Iris pigment epithelial cell (primary cell): Measurements from ENCODE around the gene SCYL3.
"Not testable (repeated sequence)": the region's sequence is repeated elsewhere in the genome, so short reads cannot be mapped to it uniquely, and the experiment has no call there.

Source experiments
- DNase-seq: peaks from one replicate; pipeline ENCODE4 v3.0.0-alpha.2; 2011; ENCODE audit warnings: low read depth

SCYL3 gene

GRCh38 chr1:169814265-169814664, 79.4 kb downstream of the SCYL3 start:
- DNase-seq = no peak

GRCh38 chr1:169812131-169812530, 81.6 kb downstream of the SCYL3 start:
- DNase-seq = peak; percentile 5

- not testable (repeated sequence) for DNase-seq
Observed at GRCh38 chr1:169811418-169812035, 82.2 kb downstream of the SCYL3 start.

- peak; percentile 39 for DNase-seq
Observed at GRCh38 chr1:169809370-169810095, 84.2 kb downstream of the SCYL3 start.

- DNase-seq = no peak
Observed at GRCh38 chr1:169804941-169805340, 88.8 kb downstream of the SCYL3 start.

- DNase-seq = no peak
Observed at GRCh38 chr1:169802888-169803287, 90.8 kb downstream of the SCYL3 start.
